GM18520 (cell line): ENCODE data around the gene HPGDS.
"Not testable (repeated sequence)": the region's sequence is repeated elsewhere in the genome, so short reads cannot be mapped to it uniquely, and the experiment has no call there.

ENCODE experiments used
- ATAC-seq: cut with Tn5 transposase; IDR thresholded peaks from one replicate; pipeline ENCODE4 v1.9.1; 2021; ENCODE audit not compliant: unreplicated experiment

HPGDS gene

DNA sequence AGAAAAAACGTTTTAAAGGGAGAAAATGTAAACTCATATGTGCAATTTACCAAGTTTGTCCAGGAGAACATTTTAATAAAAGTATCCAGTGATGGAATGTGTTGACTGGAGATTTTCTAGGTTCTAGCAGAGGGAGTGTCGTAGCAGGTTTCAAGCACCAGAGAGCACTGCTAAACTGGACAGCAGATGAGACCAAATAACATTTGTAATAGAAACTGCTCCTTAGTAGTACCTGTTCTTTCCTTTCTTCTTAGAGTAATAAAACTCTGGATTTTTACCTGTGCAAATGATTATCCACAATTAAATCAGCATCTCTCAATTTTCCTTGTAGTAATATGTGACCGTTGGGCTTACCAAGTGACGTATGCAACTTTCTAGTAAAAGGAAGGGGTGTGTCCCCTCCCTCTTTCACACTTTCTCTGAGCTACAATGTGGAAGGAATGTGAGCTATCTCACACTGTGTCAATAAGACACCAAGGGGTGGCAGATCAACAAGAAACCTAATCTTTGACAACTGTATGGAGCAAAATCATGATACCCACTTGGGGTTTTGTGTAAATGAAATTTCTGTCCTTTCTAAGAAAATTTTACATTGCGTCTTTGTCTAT lies 9.5 kb downstream of the HPGDS start:
- ATAC-seq = no peak

GRCh38 chr4:94329933-94330332 lies 12.7 kb downstream of the HPGDS start:
- ATAC-seq = no peak

DNA sequence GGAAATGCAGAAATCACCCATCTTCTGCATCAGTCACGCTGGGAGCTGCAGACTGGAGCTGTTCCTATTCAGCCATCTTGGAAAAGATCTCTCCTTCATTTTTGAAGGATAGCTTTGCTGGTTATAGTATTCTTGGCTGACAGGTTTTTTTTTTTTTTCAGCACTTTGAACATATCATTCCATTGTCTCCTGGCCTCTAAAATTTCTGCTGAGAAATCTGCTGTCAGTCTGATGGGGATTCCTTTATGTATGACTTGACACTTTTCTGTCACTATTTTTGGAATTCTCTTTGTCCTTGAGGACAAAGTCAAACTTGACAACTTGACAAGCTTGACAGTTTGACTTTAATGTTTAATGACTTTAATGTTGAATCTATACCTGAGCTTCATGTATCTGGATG lies 16.8 kb downstream of the HPGDS start:
- no peak for ATAC-seq

- ATAC-seq = not testable (repeated sequence)
Observed at GRCh38 chr4:94319927-94320326, 22.7 kb downstream of the HPGDS start.

GRCh38 chr4:94307231-94307871 lies 35.3 kb downstream of the HPGDS start:
- no peak for ATAC-seq

GRCh38 chr4:94306713-94307112 lies 35.9 kb downstream of the HPGDS start:
- no peak for ATAC-seq

DNA sequence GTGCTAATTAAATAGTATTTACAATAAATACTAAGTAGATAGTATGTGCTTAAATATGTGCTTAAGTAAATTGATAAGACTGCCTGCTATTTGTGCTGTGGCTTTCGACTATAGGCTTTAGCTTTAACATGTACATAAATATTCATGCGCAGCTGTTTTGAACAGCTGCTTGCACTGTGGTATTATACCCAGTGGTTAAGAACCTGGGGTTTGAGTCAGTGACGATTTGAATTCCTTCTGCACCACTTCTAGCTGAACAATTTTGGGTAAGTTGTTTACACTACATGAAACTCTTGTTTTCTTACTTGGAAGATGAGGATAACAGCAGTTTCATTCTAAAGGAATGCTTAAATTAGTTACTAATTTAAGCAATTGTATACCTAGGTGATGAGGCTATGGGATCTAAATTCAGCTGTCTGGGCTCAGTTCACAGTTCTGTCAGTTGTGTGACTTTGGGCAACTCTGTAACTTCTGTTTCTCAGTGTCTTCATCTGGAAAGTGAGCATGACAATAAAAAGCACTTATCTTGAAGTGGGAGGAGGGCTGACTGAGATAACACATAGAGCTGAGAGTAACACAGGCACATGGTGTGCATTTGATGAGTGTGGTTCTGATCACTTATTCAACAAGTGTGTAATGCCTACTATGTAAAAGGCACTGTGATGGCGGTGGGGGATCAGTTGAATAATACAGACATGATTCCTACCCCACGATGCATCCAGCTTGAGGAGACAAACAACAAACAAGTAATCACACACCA lies 37.0 kb downstream of the HPGDS start:
- ATAC-seq = no peak

GRCh38 chr4:94304365-94304971 lies 38.2 kb downstream of the HPGDS start:
- ATAC-seq = no peak

GRCh38 chr4:94302191-94302590 lies 40.4 kb downstream of the HPGDS start:
- no peak for ATAC-seq

GRCh38 chr4:94298725-94299252 lies 43.8 kb downstream of the HPGDS start:
- ATAC-seq = no peak

DNA sequence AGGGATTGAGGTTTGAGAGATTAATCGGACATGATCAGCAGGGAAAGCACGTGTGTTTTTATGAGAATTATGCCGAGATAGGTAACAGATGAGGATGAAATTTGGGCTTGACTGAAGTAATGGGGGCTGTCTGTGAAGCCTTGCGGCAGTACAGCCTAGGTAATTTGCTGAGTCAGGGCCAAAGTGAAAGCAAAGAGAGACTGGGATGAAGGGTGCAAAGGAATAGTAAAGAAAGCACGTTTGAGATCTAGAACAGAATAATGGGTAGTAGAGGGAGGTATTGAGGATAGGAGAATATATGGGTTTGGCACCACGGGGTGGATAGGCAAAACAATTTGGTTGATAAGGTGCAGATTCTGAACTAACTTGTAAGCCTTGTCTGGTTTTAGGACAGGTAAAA lies 47.2 kb downstream of the HPGDS start:
- not testable (repeated sequence) for ATAC-seq

- ATAC-seq = not testable (repeated sequence)
Observed at GRCh38 chr4:94293981-94294380, 48.7 kb downstream of the HPGDS start.

GRCh38 chr4:94290245-94290644 lies 52.4 kb downstream of the HPGDS start:
- ATAC-seq = no peak

GRCh38 chr4:94285666-94286065 lies 57.0 kb downstream of the HPGDS start:
- no peak for ATAC-seq

DNA sequence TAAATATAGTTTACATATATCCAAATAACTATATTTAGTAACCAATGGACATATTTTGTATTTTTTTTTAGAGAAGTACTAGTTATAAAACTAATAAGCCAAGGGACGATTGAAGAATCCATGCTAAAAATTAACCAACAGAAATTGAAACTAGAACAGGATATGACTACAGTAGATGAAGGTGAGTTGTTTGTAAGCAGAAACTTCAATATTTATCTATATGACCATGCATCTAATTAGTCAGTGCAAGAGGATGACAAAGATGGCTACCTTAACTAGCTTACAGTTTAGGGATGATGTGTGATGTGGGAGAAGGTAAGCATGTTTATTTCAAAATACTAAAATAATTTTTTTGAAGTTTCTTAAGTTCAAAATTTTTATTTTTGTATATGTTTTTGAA lies 57.7 kb downstream of the HPGDS start:
- ATAC-seq = no peak

- no peak for ATAC-seq
Observed at GRCh38 chr4:94278781-94279180, 63.9 kb downstream of the HPGDS start.

GRCh38 chr4:94277534-94277933 lies 65.1 kb downstream of the HPGDS start:
- ATAC-seq = no peak

DNA sequence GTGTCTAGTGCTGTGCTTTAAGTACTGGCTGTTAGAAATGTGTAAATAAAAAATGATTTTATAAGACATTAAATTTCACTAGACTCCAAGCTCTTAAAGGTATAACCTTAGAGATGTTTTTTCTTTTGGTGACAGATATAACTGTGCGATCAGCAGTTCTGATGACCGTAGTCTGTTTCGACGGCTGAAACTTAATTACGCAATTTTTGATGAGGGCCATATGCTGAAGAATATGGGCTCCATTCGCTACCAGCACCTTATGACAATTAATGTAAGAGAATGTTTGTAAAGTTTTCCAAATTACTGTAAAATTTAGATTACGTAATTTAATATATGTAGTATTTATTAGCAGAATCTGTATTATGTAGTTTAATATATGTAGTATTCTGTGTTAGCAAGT lies 66.4 kb downstream of the HPGDS start:
- no peak for ATAC-seq

DNA sequence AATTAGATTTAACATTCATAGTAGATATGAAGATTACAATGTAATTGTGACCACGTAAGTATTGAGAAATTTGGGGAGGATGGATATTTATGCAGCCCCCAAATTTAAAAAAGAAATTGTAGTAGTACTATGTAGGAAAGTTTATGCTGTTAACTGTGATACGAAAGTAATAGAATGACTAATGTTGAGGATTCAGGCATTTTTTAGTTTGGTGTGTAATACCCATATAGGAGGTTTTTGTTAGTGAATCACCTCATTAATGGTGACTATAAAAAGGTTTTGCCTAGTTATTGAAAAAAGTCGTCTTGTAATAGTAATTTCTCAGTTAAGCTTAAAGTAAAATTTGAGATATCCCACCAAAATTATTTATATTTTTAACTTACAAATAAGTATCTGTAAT lies 67.7 kb downstream of the HPGDS start:
- no peak for ATAC-seq

- ATAC-seq = no peak
Observed at GRCh38 chr4:94271248-94271647, 71.4 kb downstream of the HPGDS start.

DNA sequence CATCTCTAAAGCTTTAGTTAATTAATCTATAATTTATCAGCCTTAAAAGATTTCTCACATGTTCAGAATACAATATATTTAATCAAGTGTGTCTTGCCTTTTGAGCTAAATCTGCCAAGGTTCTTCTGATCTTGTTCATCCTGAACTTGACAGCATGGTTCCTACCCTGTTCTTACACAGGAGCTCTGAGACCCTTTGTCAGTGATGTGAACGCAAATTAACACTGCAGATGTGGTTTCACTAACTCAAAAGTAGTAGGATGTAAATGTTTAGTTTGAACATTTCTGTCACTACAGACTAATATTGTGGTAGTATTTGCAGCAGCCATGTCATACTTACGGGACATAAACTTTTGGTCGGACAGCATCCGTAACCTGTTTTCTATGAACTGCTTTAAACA lies 75.6 kb downstream of the HPGDS start:
- no peak for ATAC-seq
